MCF 10A (cell line): ENCODE measurements around the gene ZNF407. TPM values are rescaled to one million over a fixed set of nuclear protein-coding genes. Genes with fewer than 3 reads are reported as not detected.

ENCODE experiments used
- BruUV-seq: library from RNA; stranded (reverse); fragments of 400-500 nt; replicated peaks from 2 replicates; lab custom pipeline; 2021; lab: Mats Ljungman, UMichigan
- CTCF ChIA-PET: fragments of 300-600 bp; sonication (Branson Sonifier 250); formaldehyde crosslinking; extraction: SDS; loops from one replicate; lab custom pipeline; 2021; ENCODE audit warnings: antibody characterized with exemption, inconsistent platforms; lab: Yijun Ruan, JAX
- POLR2A ChIA-PET: fragments of 300-600, 350-650 bp; sonication (Branson Sonifier 250); formaldehyde crosslinking; extraction: SDS; loops from one replicate; lab custom pipeline; 2020; ENCODE audit warnings: antibody characterized with exemption, inconsistent platforms; lab: Yijun Ruan, JAX
- DNase-seq: peaks from one replicate; pipeline ENCODE4 v3.0.0-alpha.2; 2018; ENCODE audit not compliant: unreplicated experiment
- H3K27ac Mint-ChIP-seq: one replicate; pipeline ENCODE4 v1.8.0; 2022; ENCODE audit warnings: mild to moderate bottlenecking, low read depth, mixed read lengths; ENCODE audit not compliant: unreplicated experiment
- H3K27me3 Mint-ChIP-seq: one replicate; pipeline ENCODE4 v1.8.0; 2022; ENCODE audit warnings: mixed read lengths; ENCODE audit not compliant: insufficient read depth, unreplicated experiment
- H3K36me3 Mint-ChIP-seq: one replicate; pipeline ENCODE4 v1.8.0; 2022; ENCODE audit warnings: mild to moderate bottlenecking, moderate library complexity, mixed read lengths; ENCODE audit not compliant: insufficient read depth, unreplicated experiment
- H3K4me1 Mint-ChIP-seq: one replicate; pipeline ENCODE4 v1.8.0; 2022; ENCODE audit warnings: mixed read lengths; ENCODE audit not compliant: insufficient read depth, unreplicated experiment
- H3K4me3 Mint-ChIP-seq: one replicate; pipeline ENCODE4 v1.8.0; 2022; ENCODE audit warnings: mild to moderate bottlenecking, moderate library complexity, mixed read lengths; ENCODE audit not compliant: unreplicated experiment
- H3K9me3 Mint-ChIP-seq: one replicate; pipeline ENCODE4 v1.8.0; 2022; ENCODE audit warnings: mixed read lengths; ENCODE audit not compliant: unreplicated experiment
- CTCF ChIP-seq: fragments of 200-600 bp; IDR thresholded peaks from one replicate; pipeline ENCODE4 v1.8.0; 2022; ENCODE audit warnings: antibody characterized with exemption, mild to moderate bottlenecking; ENCODE audit not compliant: unreplicated experiment
- intact Hi-C: fragments of 100-400 bp; cut with micrococcal nuclease; formaldehyde crosslinking; loops from 2 replicates; pipeline ENCODE4 v1.14.1; 2022
- total RNA-seq: library from RNA; stranded (reverse); gene quantifications from 2 replicates; pipeline ENCODE4 v1.2.3, GENCODE V29; 2022

Gene ZNF407
- total RNA-seq, 1 experiment from 2014 or later, result 9.5 TPM

GRCh38 chr18:74610051-74610615 lies 12.5 kb downstream of the ZNF407 start:
- H3K27ac Mint-ChIP-seq, result no peak overlapping the region
- no peak overlapping the region for H3K4me3 Mint-ChIP-seq
- POLR2A ChIA-PET, result interaction anchor here (0.5 to 1.5 kb wide), 2 partner anchors 11 to 12 kb away, joined by 3 to 6 read pairs; partner anchors contain the start of gene ZNF407
- intact Hi-C loops, result no loop called here
- TF ChIP-seq CTCF, result no peak
- H3K9me3 Mint-ChIP-seq, result no peaks in the 10 kb centered on the region
- CTCF ChIA-PET, result interaction anchor here (0.7 kb wide), 1 partner anchor 867 kb away, joined by 3 read pairs; no protein-coding TSS in a partner anchor
- no TSS peak for BruUV-seq
- H3K4me1 Mint-ChIP-seq, result peaks cover 12% of the 10 kb centered on the region
- no peaks in the 10 kb centered on the region for H3K36me3 Mint-ChIP-seq
- H3K27me3 Mint-ChIP-seq, result no peaks in the 10 kb centered on the region
- DNase-seq, result no peak

- intact Hi-C loops, result no loop called here
- no peak overlapping the region for H3K27ac Mint-ChIP-seq
- H3K4me1 Mint-ChIP-seq, result peaks cover 12% of the 10 kb centered on the region
- H3K27me3 Mint-ChIP-seq, result no peaks in the 10 kb centered on the region
- H3K4me3 Mint-ChIP-seq, result no peak overlapping the region
- no peak for TF ChIP-seq CTCF
- no peaks in the 10 kb centered on the region for H3K9me3 Mint-ChIP-seq
- CTCF ChIA-PET, result interaction anchor here (0.6 kb wide), 1 partner anchor 997 kb away, joined by 3 read pairs; no protein-coding TSS in a partner anchor
- no TSS peak for BruUV-seq
- POLR2A ChIA-PET, result no interaction called here
- no peaks in the 10 kb centered on the region for H3K36me3 Mint-ChIP-seq
- DNase-seq, result no peak
Observed at GRCh38 chr18:74610860-74611259, 13.2 kb downstream of the ZNF407 start.

- no peaks in the 10 kb centered on the region for H3K36me3 Mint-ChIP-seq
Observed at GRCh38 chr18:74611765-74612164, 14.1 kb downstream of the ZNF407 start.

GRCh38 chr18:74613381-74613780 lies 15.7 kb downstream of the ZNF407 start:
- no peak for TF ChIP-seq CTCF
- Mint-ChIP-seq H3K4me1 (peaks cover 12% of the 10 kb centered on the region), H3K9me3 (no peaks in the 10 kb centered on the region), H3K27ac (no peak overlapping the region), H3K36me3 (no peaks in the 10 kb centered on the region), H3K27me3 (no peaks in the 10 kb centered on the region), H3K4me3 (no peak overlapping the region)
- BruUV-seq, result no TSS peak
- ChIA-PET CTCF (no interaction called here), POLR2A (no interaction called here)
- no peak for DNase-seq
- intact Hi-C loops, result no loop called here

More at GRCh38 chr18:74611765-74612164, 14.1 kb downstream of the ZNF407 start:
- no peaks in the 10 kb centered on the region for H3K9me3 Mint-ChIP-seq
- TF ChIP-seq CTCF, result no peak
- BruUV-seq, result no TSS peak
- no peak for DNase-seq
- ChIA-PET POLR2A (no interaction called here), CTCF (interaction anchor here (0.5 kb wide), 1 partner anchor 493 kb away, joined by 3 read pairs; no protein-coding TSS in a partner anchor)
- H3K27me3 Mint-ChIP-seq, result no peaks in the 10 kb centered on the region
- no peak overlapping the region for H3K27ac Mint-ChIP-seq
- intact Hi-C loops, result no loop called here
- no peak overlapping the region for H3K4me3 Mint-ChIP-seq
- H3K4me1 Mint-ChIP-seq, result peaks cover 12% of the 10 kb centered on the region
